ENCODE data around the gene UBL3.

GRCh38 chr13:29859971-29860370, 9.6 kb upstream of the UBL3 start:
- no peak for TF ChIP-seq POLR2A (IDR thresholded peaks at IDR 0.05; ENCODE audit: low read depth, low read length)
- TF ChIP-seq TAF1 (IDR thresholded peaks at IDR 0.05; ENCODE audit: low read depth, low read length) = no peak
- TF ChIP-seq POLR2AphosphoS5 (IDR thresholded peaks at IDR 0.05; ENCODE audit: low read depth, low read length) = no peak
- no peak for TF ChIP-seq SPI1 (IDR thresholded peaks at IDR 0.05; ENCODE audit: low read depth, low read length)

Data from GM12891 (cell line).